NOMO-1 (cell line): ENCODE data around the gene SLC26A1.
A peak's percentile ranks its signal among the peaks of the same experiment; 100 is the strongest.
"Not testable (repeated sequence)": the region's sequence is repeated elsewhere in the genome, so short reads cannot be mapped to it uniquely, and the experiment has no call there.

Source experiments
- DNase-seq, 2 experiments: peaks; one replicate each; lab custom pipeline; 2025; ENCODE audit not compliant: unreplicated experiment in 2 of 2; lab: John Stamatoyannopoulos, UW

SLC26A1 gene

GRCh38 chr4:986879-987623, 6.2 kb downstream of the SLC26A1 start, which contains the start of gene IDUA:
Gene IDUA (plus strand): TSS chr4:987044. CDS start chr4:987085, 41 bp downstream.
- DNase-seq = peak; percentile 70 to 80

GRCh38 chr4:986428-986878, 6.8 kb downstream of the SLC26A1 start:
- DNase-seq = no peak

GRCh38 chr4:985123-985830, 7.9 kb downstream of the SLC26A1 start:
- DNase-seq = peak; percentile 35 to 61

- no peak for DNase-seq
Observed at GRCh38 chr4:984336-985054, 8.7 kb downstream of the SLC26A1 start.

GRCh38 chr4:982814-983213, 10.4 kb downstream of the SLC26A1 start:
- no peak for DNase-seq

- DNase-seq = no peak
Observed at GRCh38 chr4:982291-982690, 10.9 kb downstream of the SLC26A1 start.

GRCh38 chr4:978957-979701, 14.1 kb downstream of the SLC26A1 start:
- DNase-seq = peak; percentile 86 to 97

GRCh38 chr4:976016-976415, 17.2 kb downstream of the SLC26A1 start:
- not testable (repeated sequence) for DNase-seq

GRCh38 chr4:974668-975067, 18.5 kb downstream of the SLC26A1 start:
- DNase-seq = no peak

GRCh38 chr4:973431-974397, 19.5 kb downstream of the SLC26A1 start, which contains the start of gene DGKQ:
Gene DGKQ (minus strand): TSS chr4:973569. CDS start chr4:973482, 87 bp downstream.
- DNase-seq = peak; percentile 64 to 85

- no peak for DNase-seq
Observed at GRCh38 chr4:972651-973424, 20.4 kb downstream of the SLC26A1 start.

GRCh38 chr4:971666-972500, 21.3 kb downstream of the SLC26A1 start:
- DNase-seq = no peak

- DNase-seq = no peak
Observed at GRCh38 chr4:970854-971520, 22.2 kb downstream of the SLC26A1 start.

GRCh38 chr4:970046-970745, 23.0 kb downstream of the SLC26A1 start:
- no peak for DNase-seq

- DNase-seq = no peak
Observed at GRCh38 chr4:968621-969394, 24.4 kb downstream of the SLC26A1 start.

- DNase-seq = no peak
Observed at GRCh38 chr4:968221-968620, 25.0 kb downstream of the SLC26A1 start.
